GM12878 (cell line): ENCODE results near the gene IRF4. TPM values are rescaled to one million over a fixed set of nuclear protein-coding genes. Genes with fewer than 3 reads are reported as not detected.

ENCODE experiments used
- CBFB ChIP-seq: IDR thresholded peaks from 2 replicates; pipeline ENCODE4 v1.6.1; 2016; ENCODE audit warnings: antibody characterized with exemption, low read depth
- CEBPB ChIP-seq, 2 experiments: fragments of 150-350 bp in 1 of 2; IDR thresholded peaks; 2 replicates each; pipeline ENCODE4 v1.6.1; 2012 to 2014; ENCODE audit warnings: low read depth in 2 of 2, low read length in 2 of 2, borderline replicate concordance in 1 of 2, inconsistent platforms in 1 of 2
- EZH2 ChIP-seq: IDR thresholded peaks from 2 replicates; pipeline ENCODE4 v1.6.1; 2012; ENCODE audit warnings: low read depth, mild to moderate bottlenecking, control low read depth, inconsistent platforms, low read length, borderline replicate concordance; ENCODE audit not compliant: control insufficient read depth
- FOXM1 ChIP-seq: IDR thresholded peaks from 2 replicates; pipeline ENCODE4 v1.6.1; 2012; ENCODE audit warnings: low read depth, mild to moderate bottlenecking, inconsistent platforms, low read length, moderate library complexity
- HDAC6 ChIP-seq: fragments of 200-600 bp; sonication (generic); IDR thresholded peaks from one replicate; pipeline ENCODE4 v1.8.0; 2017; ENCODE audit warnings: antibody characterized with exemption; ENCODE audit not compliant: unreplicated experiment
- IRF4 ChIP-seq: IDR thresholded peaks from 2 replicates; pipeline ENCODE4 v1.6.1; 2011; ENCODE audit warnings: low read depth, low read length
- MTA3 ChIP-seq: IDR thresholded peaks from 2 replicates; pipeline ENCODE4 v1.6.1; 2012; ENCODE audit warnings: low read length, inconsistent platforms, borderline replicate concordance
- PAX5 ChIP-seq: IDR thresholded peaks from 2 replicates; pipeline ENCODE4 v1.6.1; 2011; ENCODE audit warnings: low read depth, low read length, borderline replicate concordance
- ZBED1 ChIP-seq: IDR thresholded peaks from 2 replicates; pipeline ENCODE4 v1.6.1; 2016; ENCODE audit warnings: borderline replicate concordance
- ZNF217 ChIP-seq: fragments of 450-650 bp; IDR thresholded peaks from 2 replicates; pipeline ENCODE4 v1.6.1; 2017; ENCODE audit warnings: antibody characterized with exemption, mild to moderate bottlenecking
- polyA plus RNA-seq, 11 experiments: library from polyadenylated mRNA; depleted of rRNA in 4 of 11; unstranded in 6 of 11; stranded (reverse) in 5 of 11; fragments of >200 nt; fragmentation: Nextera tagmentation in 4 of 11; fragmentation: Illumina TruSeq in 1 of 11; extraction: Ambion mirVana in 4 of 11; extraction: Trizol in 1 of 11; gene quantifications; 1 replicate in 1 of 11; 2 replicates in 10 of 11; pipeline versions ENCODE4 v1.2.1 to v1.2.3, GENCODE V29; 2011 to 2016; ENCODE audit warnings: inconsistent platforms in 2 of 11, missing spikeins in 2 of 11, low read depth in 1 of 11
- total RNA-seq, 4 experiments: library from RNA; depleted of rRNA in 3 of 4; stranded (reverse); fragments of >200 nt in 3 of 4; fragmentation: Illumina TruSeq in 1 of 4; extraction: Trizol in 1 of 4; gene quantifications; 2 replicates each; pipeline versions ENCODE4 v1.2.1 to v1.2.3, GENCODE V29; 2013 to 2021
- TF ChIP-seq, protein P1 (sequence below): fragments of 450-650 bp; formaldehyde crosslinking; IDR thresholded peaks from 2 replicates; pipeline ENCODE4 v1.4.0; 2022; ENCODE audit warnings: mild to moderate bottlenecking, moderate library complexity
- TF ChIP-seq, protein P2 (sequence below): fragments of 450-650 bp; formaldehyde crosslinking; IDR thresholded peaks from 2 replicates; pipeline ENCODE4 v1.4.0; 2020; ENCODE audit warnings: mild to moderate bottlenecking, moderate library complexity
- TF ChIP-seq, protein P3 (sequence below): fragments of 450-650 bp; IDR thresholded peaks from 2 replicates; pipeline ENCODE4 v1.6.1; 2016; ENCODE audit warnings: mild to moderate bottlenecking, moderate library complexity, borderline replicate concordance
- TF ChIP-seq, protein P4 (sequence below): fragments of 450-650 bp; formaldehyde crosslinking; IDR thresholded peaks from 2 replicates; pipeline ENCODE4 v1.5.0; 2022; ENCODE audit warnings: mild to moderate bottlenecking, missing genetic modification characterization

Gene IRF4
- total and polyA plus RNA-seq, 10 of the 15 experiments (the other 5 are each of a cell fraction or from before 2014, with no cell fraction given) = 50.0 to 495 (median 257) TPM

DNA sequence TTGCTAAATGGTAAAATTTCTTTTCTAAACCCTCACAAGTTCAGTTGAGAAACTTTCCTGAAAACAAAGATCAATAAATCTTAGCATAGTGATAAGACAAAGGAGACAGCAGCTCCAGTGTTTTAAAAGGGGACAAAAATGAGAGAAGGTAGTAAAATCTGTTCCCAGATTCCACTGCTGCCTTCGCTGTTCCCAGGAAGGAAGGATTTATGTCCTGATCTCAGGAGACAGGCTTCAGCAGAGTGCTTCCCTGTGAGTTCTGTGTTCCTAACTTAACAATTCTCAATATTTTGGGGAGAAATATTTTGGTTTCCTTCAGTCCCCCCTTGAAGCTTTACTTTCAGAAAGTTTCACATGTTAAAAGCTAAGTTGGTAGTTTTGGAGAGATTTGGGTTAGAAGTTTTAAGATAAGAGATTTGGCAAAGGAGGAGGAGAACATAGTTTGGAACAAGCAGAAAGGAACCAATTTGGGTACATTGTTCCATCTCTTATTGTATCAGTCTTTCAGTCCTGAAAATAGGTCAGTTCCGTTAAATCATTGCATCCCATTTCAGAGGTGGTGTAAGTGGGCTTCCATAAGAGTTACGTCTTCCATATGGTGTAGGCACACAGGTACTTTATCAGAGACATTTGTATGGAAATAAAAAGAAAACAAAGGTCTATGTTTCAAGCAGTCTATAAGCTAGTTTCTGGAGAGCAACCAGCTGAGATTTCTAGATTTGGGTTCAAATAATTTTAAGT, 20.8 kb downstream of the IRF4 start (continued):
- TF ChIP-seq, protein P1, sequence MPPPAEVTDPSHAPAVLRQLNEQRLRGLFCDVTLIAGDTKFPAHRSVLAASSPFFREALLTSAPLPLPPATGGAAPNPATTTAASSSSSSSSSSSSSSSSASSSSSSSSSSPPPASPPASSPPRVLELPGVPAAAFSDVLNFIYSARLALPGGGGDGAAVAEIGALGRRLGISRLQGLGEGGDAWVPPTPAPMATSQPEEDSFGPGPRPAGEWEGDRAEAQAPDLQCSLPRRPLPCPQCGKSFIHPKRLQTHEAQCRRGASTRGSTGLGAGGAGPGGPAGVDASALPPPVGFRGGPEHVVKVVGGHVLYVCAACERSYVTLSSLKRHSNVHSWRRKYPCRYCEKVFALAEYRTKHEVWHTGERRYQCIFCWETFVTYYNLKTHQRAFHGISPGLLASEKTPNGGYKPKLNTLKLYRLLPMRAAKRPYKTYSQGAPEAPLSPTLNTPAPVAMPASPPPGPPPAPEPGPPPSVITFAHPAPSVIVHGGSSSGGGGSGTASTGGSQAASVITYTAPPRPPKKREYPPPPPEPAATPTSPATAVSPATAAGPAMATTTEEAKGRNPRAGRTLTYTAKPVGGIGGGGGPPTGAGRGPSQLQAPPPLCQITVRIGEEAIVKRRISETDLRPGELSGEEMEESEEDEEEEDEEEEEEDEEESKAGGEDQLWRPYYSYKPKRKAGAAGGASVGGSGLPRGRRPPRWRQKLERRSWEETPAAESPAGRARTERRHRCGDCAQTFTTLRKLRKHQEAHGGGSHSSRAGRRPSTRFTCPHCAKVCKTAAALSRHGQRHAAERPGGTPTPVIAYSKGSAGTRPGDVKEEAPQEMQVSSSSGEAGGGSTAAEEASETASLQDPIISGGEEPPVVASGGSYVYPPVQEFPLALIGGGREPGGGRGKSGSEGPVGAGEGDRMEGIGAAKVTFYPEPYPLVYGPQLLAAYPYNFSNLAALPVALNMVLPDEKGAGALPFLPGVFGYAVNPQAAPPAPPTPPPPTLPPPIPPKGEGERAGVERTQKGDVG (CRISPR knock-in tag) = no peak
- TF ChIP-seq CEBPB (IDR thresholded peaks at IDR 0.05; ENCODE audit: borderline replicate concordance in 1 of 2, low read depth in 2 of 2, low read length in 2 of 2) (0 out of 4 replicates have a peak, but pooled peaks of 1 of the 2 experiments have one; percentile 50), PAX5 (no peak; the same call in 1 of the 2 replicates), ZBED1 (peak; percentile 67; the same call in 1 of the 2 replicates), ZNF217 (no peak), MTA3 (peak; percentile 91), IRF4 (no peak), EZH2 (no peak), CBFB (0 out of 2 replicates have a peak, but pooled peaks have one; percentile 51), FOXM1 (peak; percentile 18), HDAC6 (peak; percentile 21)
- TF ChIP-seq, protein P2, sequence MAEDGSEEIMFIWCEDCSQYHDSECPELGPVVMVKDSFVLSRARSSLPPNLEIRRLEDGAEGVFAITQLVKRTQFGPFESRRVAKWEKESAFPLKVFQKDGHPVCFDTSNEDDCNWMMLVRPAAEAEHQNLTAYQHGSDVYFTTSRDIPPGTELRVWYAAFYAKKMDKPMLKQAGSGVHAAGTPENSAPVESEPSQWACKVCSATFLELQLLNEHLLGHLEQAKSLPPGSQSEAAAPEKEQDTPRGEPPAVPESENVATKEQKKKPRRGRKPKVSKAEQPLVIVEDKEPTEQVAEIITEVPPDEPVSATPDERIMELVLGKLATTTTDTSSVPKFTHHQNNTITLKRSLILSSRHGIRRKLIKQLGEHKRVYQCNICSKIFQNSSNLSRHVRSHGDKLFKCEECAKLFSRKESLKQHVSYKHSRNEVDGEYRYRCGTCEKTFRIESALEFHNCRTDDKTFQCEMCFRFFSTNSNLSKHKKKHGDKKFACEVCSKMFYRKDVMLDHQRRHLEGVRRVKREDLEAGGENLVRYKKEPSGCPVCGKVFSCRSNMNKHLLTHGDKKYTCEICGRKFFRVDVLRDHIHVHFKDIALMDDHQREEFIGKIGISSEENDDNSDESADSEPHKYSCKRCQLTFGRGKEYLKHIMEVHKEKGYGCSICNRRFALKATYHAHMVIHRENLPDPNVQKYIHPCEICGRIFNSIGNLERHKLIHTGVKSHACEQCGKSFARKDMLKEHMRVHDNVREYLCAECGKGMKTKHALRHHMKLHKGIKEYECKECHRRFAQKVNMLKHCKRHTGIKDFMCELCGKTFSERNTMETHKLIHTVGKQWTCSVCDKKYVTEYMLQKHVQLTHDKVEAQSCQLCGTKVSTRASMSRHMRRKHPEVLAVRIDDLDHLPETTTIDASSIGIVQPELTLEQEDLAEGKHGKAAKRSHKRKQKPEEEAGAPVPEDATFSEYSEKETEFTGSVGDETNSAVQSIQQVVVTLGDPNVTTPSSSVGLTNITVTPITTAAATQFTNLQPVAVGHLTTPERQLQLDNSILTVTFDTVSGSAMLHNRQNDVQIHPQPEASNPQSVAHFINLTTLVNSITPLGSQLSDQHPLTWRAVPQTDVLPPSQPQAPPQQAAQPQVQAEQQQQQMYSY (CRISPR knock-in tag) = peak; percentile 14; the same call in 1 of the 2 replicates
- TF ChIP-seq, protein P3, sequence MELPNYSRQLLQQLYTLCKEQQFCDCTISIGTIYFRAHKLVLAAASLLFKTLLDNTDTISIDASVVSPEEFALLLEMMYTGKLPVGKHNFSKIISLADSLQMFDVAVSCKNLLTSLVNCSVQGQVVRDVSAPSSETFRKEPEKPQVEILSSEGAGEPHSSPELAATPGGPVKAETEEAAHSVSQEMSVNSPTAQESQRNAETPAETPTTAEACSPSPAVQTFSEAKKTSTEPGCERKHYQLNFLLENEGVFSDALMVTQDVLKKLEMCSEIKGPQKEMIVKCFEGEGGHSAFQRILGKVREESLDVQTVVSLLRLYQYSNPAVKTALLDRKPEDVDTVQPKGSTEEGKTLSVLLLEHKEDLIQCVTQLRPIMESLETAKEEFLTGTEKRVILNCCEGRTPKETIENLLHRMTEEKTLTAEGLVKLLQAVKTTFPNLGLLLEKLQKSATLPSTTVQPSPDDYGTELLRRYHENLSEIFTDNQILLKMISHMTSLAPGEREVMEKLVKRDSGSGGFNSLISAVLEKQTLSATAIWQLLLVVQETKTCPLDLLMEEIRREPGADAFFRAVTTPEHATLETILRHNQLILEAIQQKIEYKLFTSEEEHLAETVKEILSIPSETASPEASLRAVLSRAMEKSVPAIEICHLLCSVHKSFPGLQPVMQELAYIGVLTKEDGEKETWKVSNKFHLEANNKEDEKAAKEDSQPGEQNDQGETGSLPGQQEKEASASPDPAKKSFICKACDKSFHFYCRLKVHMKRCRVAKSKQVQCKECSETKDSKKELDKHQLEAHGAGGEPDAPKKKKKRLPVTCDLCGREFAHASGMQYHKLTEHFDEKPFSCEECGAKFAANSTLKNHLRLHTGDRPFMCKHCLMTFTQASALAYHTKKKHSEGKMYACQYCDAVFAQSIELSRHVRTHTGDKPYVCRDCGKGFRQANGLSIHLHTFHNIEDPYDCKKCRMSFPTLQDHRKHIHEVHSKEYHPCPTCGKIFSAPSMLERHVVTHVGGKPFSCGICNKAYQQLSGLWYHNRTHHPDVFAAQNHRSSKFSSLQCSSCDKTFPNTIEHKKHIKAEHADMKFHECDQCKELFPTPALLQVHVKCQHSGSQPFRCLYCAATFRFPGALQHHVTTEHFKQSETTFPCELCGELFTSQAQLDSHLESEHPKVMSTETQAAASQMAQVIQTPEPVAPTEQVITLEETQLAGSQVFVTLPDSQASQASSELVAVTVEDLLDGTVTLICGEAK = no peak
- TF ChIP-seq, protein P4, sequence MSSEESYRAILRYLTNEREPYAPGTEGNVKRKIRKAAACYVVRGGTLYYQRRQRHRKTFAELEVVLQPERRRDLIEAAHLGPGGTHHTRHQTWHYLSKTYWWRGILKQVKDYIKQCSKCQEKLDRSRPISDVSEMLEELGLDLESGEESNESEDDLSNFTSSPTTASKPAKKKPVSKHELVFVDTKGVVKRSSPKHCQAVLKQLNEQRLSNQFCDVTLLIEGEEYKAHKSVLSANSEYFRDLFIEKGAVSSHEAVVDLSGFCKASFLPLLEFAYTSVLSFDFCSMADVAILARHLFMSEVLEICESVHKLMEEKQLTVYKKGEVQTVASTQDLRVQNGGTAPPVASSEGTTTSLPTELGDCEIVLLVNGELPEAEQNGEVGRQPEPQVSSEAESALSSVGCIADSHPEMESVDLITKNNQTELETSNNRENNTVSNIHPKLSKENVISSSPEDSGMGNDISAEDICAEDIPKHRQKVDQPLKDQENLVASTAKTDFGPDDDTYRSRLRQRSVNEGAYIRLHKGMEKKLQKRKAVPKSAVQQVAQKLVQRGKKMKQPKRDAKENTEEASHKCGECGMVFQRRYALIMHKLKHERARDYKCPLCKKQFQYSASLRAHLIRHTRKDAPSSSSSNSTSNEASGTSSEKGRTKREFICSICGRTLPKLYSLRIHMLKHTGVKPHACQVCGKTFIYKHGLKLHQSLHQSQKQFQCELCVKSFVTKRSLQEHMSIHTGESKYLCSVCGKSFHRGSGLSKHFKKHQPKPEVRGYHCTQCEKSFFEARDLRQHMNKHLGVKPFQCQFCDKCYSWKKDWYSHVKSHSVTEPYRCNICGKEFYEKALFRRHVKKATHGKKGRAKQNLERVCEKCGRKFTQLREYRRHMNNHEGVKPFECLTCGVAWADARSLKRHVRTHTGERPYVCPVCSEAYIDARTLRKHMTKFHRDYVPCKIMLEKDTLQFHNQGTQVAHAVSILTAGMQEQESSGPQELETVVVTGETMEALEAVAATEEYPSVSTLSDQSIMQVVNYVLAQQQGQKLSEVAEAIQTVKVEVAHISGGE = peak; percentile 32; the same call in 1 of the 2 replicates
